ENCODE results near the gene NMBR.

DNA sequence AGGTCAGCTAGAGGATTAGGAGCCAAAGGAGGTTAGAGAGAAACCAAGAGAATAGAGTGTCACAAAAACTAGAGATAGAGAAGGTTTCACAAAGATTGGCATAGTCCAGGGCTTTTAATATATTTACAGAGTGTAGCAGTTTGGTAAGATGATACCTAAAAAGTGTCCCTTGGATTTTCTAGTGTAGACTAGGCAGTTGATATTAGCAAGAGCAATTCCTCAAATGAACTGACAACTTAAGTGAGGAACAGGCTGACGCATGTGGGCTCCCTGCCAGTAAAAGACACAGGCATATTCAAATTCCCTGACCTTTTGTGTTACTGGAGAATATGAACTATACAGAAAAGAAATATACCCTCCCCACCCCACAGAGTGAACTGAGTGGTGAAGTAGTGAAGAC lies 40.3 kb upstream of the NMBR start:
- TF ChIP-seq TEAD4 (IDR thresholded peaks at IDR 0.05; ENCODE audit: low read depth, low read length), result no peak
- TF ChIP-seq, protein P1, sequence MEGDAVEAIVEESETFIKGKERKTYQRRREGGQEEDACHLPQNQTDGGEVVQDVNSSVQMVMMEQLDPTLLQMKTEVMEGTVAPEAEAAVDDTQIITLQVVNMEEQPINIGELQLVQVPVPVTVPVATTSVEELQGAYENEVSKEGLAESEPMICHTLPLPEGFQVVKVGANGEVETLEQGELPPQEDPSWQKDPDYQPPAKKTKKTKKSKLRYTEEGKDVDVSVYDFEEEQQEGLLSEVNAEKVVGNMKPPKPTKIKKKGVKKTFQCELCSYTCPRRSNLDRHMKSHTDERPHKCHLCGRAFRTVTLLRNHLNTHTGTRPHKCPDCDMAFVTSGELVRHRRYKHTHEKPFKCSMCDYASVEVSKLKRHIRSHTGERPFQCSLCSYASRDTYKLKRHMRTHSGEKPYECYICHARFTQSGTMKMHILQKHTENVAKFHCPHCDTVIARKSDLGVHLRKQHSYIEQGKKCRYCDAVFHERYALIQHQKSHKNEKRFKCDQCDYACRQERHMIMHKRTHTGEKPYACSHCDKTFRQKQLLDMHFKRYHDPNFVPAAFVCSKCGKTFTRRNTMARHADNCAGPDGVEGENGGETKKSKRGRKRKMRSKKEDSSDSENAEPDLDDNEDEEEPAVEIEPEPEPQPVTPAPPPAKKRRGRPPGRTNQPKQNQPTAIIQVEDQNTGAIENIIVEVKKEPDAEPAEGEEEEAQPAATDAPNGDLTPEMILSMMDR (IDR thresholded peaks at IDR 0.05; ENCODE audit: control extremely low read depth in 1 of 3, insufficient read depth in 1 of 3, low read depth in 1 of 3, low read length in 3 of 3), result no peak
- no peak for TF ChIP-seq EZH2 (IDR thresholded peaks at IDR 0.05; ENCODE audit: low read depth, low read length, severe bottlenecking)
- TF ChIP-seq GABPA (IDR thresholded peaks at IDR 0.05; ENCODE audit: borderline replicate concordance, insufficient read depth, low read length), result no peak
- TF ChIP-seq RXRA (IDR thresholded peaks at IDR 0.05; ENCODE audit: insufficient read depth, low read depth, low read length), result no peak
- no peak for TF ChIP-seq RAD21 (IDR thresholded peaks at IDR 0.05 in 1 of 2, conservative IDR thresholded peaks at IDR 0.05 in 1 of 2; ENCODE audit: low read depth in 2 of 2, low read length in 2 of 2)
- TF ChIP-seq SIX5 (IDR thresholded peaks at IDR 0.05; ENCODE audit: low read depth, low read length), result no peak

Measured in H1 (cell line).